K562 (cell line): ENCODE measurements around the gene CHST14. TPM values are rescaled to one million over a fixed set of nuclear protein-coding genes. Genes with fewer than 3 reads are reported as not detected.

ENCODE experiments used
- HNRNPK ChIP-seq: fragments of 200-400 bp; formaldehyde crosslinking; IDR thresholded peaks from one replicate; pipeline ENCODE4 v1.6.1; 2018; ENCODE audit warnings: mild to moderate bottlenecking, low read depth, low read length; ENCODE audit not compliant: poor library complexity, severe bottlenecking
- JUND ChIP-seq, 2 experiments: IDR thresholded peaks; 2 replicates in 1 of 2; 3 replicates in 1 of 2; pipeline ENCODE4 v1.6.1; 2011; ENCODE audit warnings: borderline replicate concordance in 2 of 2, low read depth in 2 of 2, low read length in 2 of 2, improper control_type of control experiment in 1 of 2, missing biosample characterization in 1 of 2, missing genetic modification characterization in 1 of 2, missing genetic modification reagents in 1 of 2
- OTX1 ChIP-seq: fragments of 450-650 bp; formaldehyde crosslinking; IDR thresholded peaks from 2 replicates; pipeline ENCODE4 v1.4.0; 2022; ENCODE audit warnings: mild to moderate bottlenecking
- POLR2A ChIP-seq: fragments of 450-650 bp; conservative IDR thresholded peaks from 2 replicates; pipeline ENCODE4 v1.6.1; 2016
- SRSF7 ChIP-seq: fragments of 200-400 bp; formaldehyde crosslinking; optimal IDR thresholded peaks from 2 replicates; pipeline ENCODE3; 2017; ENCODE audit warnings: mild to moderate bottlenecking, low read depth, low read length
- SUPT5H ChIP-seq: fragments of 450-650 bp; IDR thresholded peaks from 2 replicates; pipeline ENCODE4 v1.6.1; 2016
- ZBTB7A ChIP-seq: IDR thresholded peaks from 2 replicates; pipeline ENCODE4 v1.6.1; 2011; ENCODE audit warnings: low read depth, mild to moderate bottlenecking, low read length, moderate library complexity, borderline replicate concordance; ENCODE audit not compliant: control insufficient read depth
- ZNF263 ChIP-seq: sonication (generic); formaldehyde crosslinking; IDR thresholded peaks from 2 replicates; pipeline ENCODE4 v1.8.0; 2022; ENCODE audit warnings: mild to moderate bottlenecking, missing genetic modification reagents, borderline replicate concordance
- ZNF583 ChIP-seq: fragments of 250-450 bp; sonication (Bioruptor Pico); IDR thresholded peaks from 2 replicates; pipeline ENCODE4 v1.4.0; 2020
- polyA plus RNA-seq, 8 experiments: library from polyadenylated mRNA; depleted of rRNA in 4 of 8; stranded (reverse) in 5 of 8; unstranded in 3 of 8; fragments of >200 nt; fragmentation: Nextera tagmentation in 2 of 8; fragmentation: Illumina TruSeq in 1 of 8; extraction: Ambion mirVana in 2 of 8; extraction: Trizol in 1 of 8; gene quantifications; 2 replicates each; pipeline versions ENCODE4 v1.2.1 to v1.2.3, GENCODE V29; 2011 to 2014; ENCODE audit warnings: inconsistent platforms in 1 of 8, missing spikeins in 1 of 8
- total RNA-seq, 7 experiments: library from RNA; depleted of rRNA in 6 of 7; stranded (reverse); fragments of >200 nt in 6 of 7; fragmentation: Illumina TruSeq in 2 of 7; extraction: Trizol in 2 of 7; gene quantifications; 2 replicates each; pipeline versions ENCODE4 v1.2.1 to v1.2.3, GENCODE V29; 2011 to 2021; ENCODE audit warnings: low replicate concordance in 1 of 7
- TF ChIP-seq, protein P1 (sequence below): fragments of 250-450 bp; sonication (Bioruptor Pico); IDR thresholded peaks from 2 replicates; pipeline ENCODE4 v1.4.0; 2020; ENCODE audit warnings: mild to moderate bottlenecking, moderate library complexity
- TF ChIP-seq, protein P2 (sequence below): fragments of 450-650 bp; formaldehyde crosslinking; IDR thresholded peaks from 2 replicates; pipeline ENCODE4 v1.4.0; 2020; ENCODE audit warnings: mild to moderate bottlenecking, moderate library complexity

The CHST14 gene
- total and polyA plus RNA-seq, 9 of the 15 experiments (the other 6 are each of a cell fraction or from before 2014, with no cell fraction given), result 1.6 to 12.1 (median 4.5) TPM

GRCh38 chr15:40470423-40471104 lies at the start of gene CHST14 (continued):
- TF ChIP-seq, protein P1, sequence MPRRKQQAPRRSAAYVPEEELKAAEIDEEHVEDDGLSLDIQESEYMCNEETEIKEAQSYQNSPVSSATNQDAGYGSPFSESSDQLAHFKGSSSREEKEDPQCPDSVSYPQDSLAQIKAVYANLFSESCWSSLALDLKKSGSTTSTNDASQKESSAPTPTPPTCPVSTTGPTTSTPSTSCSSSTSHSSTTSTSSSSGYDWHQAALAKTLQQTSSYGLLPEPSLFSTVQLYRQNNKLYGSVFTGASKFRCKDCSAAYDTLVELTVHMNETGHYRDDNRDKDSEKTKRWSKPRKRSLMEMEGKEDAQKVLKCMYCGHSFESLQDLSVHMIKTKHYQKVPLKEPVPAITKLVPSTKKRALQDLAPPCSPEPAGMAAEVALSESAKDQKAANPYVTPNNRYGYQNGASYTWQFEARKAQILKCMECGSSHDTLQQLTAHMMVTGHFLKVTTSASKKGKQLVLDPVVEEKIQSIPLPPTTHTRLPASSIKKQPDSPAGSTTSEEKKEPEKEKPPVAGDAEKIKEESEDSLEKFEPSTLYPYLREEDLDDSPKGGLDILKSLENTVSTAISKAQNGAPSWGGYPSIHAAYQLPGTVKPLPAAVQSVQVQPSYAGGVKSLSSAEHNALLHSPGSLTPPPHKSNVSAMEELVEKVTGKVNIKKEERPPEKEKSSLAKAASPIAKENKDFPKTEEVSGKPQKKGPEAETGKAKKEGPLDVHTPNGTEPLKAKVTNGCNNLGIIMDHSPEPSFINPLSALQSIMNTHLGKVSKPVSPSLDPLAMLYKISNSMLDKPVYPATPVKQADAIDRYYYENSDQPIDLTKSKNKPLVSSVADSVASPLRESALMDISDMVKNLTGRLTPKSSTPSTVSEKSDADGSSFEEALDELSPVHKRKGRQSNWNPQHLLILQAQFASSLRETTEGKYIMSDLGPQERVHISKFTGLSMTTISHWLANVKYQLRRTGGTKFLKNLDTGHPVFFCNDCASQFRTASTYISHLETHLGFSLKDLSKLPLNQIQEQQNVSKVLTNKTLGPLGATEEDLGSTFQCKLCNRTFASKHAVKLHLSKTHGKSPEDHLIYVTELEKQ (CRISPR knock-in tag), result no peak
- no peak for TF ChIP-seq JUND (IDR thresholded peaks at IDR 0.05; ENCODE audit: borderline replicate concordance, low read depth, low read length)
- no peak for TF ChIP-seq JUND (tag; IDR thresholded peaks at IDR 0.05; ENCODE audit: borderline replicate concordance, low read depth, low read length)
- TF ChIP-seq POLR2A, result 0 out of 2 replicates have a peak, but pooled peaks have one; percentile 39
- no peak for TF ChIP-seq HNRNPK
- TF ChIP-seq SRSF7, result no peak
- 0 out of 2 replicates have a peak, but pooled peaks have one; percentile 23 for TF ChIP-seq SUPT5H
- peak; percentile 97 for TF ChIP-seq ZBTB7A
- 0 out of 2 replicates have a peak, but pooled peaks have one; percentile 30 for TF ChIP-seq OTX1 (CRISPR knock-in tag)
- TF ChIP-seq ZNF263, result no peak
- TF ChIP-seq ZNF583 (CRISPR knock-in tag), result 0 out of 2 replicates have a peak, but pooled peaks have one; percentile 26
- TF ChIP-seq, protein P2, sequence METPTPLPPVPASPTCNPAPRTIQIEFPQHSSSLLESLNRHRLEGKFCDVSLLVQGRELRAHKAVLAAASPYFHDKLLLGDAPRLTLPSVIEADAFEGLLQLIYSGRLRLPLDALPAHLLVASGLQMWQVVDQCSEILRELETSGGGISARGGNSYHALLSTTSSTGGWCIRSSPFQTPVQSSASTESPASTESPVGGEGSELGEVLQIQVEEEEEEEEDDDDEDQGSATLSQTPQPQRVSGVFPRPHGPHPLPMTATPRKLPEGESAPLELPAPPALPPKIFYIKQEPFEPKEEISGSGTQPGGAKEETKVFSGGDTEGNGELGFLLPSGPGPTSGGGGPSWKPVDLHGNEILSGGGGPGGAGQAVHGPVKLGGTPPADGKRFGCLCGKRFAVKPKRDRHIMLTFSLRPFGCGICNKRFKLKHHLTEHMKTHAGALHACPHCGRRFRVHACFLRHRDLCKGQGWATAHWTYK (CRISPR knock-in tag), result 0 out of 2 replicates have a peak, but pooled peaks have one; percentile 35
